Mesenteric fat pad (tissue), 1 donor: Measurements from ENCODE around the gene CPLX1. TPM values are rescaled to one million over a fixed set of nuclear protein-coding genes. Genes with fewer than 3 reads are reported as not detected.
"Not testable (repeated sequence)": the region's sequence is repeated elsewhere in the genome, so short reads cannot be mapped to it uniquely, and the experiment has no call there.

Source experiments
- DNase-seq: peaks from one replicate; pipeline ENCODE4 v3.0.0-alpha.2; 2020; ENCODE audit warnings: low spot score
- total RNA-seq: library from RNA; stranded (reverse); fragmentation: NEBNext Ultra II Directional; extraction: Animal tissue kit (Norgen Biotek cat#: 25700); gene quantifications from one replicate; pipeline ENCODE4 v1.2.1, GENCODE V29; 2021
- donor health status: DM: yes; HTN: yes; CAD: no.

The CPLX1 gene
- total RNA-seq, 1 donor from 2014 or later, result 3.0 TPM

DNA sequence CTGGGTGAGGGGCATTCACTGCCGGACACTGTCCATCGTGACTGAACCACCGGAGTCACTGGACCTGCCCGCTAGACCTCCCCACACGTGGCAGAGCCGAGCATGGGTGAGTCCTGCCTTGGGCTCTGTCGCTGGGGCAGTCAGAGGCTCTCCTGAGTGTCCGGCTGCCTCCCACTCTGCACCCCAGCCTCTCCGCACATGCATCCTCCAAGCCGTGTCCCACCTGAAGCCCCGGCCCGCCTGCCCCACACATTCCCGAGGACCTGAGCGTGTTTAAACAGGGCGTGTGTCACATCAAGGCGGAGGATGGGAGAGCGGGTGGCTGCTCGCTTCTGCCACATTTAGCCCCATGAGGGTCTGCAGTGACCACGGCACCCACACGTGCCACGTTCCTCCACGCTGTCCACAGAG, 4.7 kb downstream of the CPLX1 start:
- DNase-seq, result no peak

DNA sequence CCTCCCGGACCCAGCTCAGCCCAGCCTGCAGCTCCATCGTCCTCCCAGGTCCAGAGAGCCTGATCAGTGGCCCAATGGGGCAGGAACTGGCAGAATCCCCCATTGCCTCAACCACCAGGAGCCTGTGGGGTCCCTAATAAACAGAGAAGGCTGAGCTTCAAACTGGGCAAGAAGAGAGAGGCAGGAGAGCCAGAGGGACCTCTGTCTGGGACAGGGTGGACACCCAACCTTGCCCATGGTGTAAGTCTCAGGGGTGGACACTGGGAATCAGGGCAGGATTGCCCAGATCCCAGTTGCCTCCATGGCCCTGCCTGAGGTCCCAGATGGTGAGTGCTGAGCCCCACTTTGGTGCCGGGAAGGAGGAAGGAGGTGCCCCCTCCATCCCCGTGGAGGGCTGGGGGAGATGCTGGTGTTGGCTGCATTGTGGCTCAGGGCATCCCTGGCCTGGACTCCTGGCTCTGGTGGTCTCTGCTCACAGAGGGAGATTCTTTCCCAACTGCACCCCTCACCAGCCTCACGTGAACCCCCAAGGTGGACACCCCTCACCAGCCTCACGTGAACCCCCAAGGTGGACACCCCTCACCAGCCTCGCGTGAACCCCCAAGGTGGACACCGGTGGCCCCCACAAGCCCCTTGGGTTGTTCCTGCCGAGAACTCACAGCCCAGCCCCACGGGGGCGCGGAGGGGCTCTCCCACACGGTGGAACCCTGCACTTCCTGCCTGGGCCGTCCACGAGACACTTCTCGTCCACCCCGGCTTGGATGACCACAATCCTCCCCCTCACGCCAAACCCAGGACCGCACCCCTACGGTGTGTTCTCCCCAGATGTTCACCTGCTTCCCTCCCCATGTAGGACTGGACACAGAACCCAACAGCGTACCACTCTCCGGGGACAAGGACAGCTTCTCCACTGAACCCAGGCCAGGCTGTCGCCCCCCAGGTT, 5.4 kb downstream of the CPLX1 start:
- DNase-seq, result peak; percentile 78

DNA sequence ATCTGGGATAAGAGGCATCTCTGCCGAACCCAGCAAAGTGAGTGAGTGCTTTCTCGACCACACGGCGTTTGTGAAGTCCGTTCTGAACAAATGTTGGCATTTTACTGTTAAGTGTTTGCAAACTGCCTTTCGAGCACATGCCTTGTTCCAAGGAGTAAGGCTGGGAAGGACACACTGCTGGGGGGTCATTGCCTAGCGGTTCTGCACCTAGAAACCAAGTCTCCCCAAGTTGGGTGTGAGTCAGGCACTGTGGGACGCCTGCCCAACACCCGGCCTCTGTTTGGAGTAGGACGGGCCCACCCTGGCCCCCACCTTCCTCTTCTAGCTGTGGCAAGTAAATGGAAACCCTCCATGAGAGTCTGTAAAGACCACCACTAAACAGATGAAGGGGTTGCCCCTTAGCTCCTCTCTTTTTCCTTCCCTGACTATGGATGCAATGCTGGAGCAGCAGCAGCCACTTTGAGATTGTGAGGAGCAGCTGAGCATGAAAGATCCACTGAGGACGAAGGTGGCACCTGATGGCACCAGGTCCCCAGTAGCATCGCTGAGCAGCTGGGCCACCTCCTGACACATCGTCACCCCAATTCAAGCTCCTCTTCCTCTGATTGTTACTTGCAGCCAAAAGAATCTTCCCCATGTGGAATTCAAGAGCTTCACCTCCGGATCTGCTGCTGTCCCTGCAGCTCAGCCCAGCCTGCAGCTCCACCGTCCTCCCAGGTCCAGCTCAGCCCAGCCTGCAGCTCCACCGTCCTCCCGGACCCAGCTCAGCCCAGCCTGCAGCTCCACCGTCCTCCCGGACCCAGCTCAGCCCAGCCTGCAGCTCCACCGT, 6.3 kb downstream of the CPLX1 start:
- peak; percentile 37 for DNase-seq

DNA sequence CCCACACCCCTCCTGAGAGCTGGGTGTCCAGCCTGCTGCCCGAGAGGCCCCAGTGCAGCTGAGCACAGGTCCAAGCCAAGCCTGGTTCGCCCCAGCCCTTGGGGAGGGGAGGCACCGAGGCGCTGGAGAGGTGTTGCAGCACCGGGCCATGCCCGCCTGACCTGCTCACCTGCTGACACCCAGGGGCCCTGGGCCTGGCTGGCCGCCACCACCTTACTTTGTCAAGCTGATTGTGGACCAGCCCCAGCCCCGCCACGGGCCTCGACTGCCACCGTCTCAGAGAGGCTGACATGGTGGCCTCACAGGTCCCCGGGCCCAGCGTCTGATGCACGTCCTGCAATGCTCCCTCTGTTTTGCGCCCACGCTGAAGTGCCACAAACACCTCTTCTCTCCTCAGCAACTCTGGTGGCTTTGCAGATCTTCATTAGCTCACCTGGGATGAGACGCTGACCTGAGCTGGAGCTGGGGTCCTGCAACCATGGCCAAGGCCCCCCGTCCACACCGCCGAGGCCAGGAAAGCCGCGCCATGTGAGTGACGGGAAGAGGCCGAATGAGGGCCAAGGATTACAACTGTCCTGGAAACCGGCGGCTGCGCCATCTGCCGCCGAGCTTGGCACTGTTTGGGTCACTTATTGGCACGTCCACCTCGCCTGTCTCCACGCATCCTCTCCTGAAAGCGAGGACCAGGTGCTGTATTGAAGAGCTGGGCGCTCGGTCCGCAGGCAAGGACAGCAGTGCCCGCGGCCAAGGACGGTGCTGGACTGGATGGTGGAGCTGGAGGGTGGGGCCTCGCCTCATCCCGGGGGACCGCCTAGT, 7.6 kb downstream of the CPLX1 start:
- DNase-seq, result peak; percentile 89

DNA sequence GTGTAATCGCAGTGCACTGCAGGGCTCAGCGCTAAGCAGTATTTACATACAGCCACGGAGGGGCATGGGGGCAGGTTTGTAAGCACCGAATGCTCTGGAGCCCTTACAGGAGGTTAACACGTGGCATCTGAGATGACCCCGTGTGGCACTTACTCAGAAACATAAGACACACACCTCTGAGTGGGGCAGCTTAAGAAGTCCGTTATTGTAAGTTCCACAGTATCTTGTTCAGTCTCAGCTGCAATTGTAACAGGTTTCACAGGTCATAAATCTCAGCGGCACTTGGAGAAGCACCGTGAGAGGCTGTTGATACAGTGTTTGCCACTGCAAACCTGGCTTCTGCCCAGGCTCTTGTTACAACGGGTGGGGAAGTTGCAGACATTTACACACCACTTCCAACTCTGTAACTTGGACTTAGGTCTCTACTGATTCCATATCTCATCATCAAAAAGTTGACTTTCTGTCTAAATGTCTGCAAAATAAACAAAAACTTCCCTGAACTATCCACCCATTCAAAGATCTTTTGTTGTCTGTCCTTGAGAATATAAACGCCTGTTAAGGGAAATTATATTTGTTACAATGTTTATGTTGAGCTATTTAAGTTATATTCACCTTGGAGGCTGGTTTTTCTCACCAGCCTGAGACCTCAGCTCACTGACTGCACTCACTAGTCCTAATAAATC, 10.3 kb downstream of the CPLX1 start:
- no peak for DNase-seq

DNA sequence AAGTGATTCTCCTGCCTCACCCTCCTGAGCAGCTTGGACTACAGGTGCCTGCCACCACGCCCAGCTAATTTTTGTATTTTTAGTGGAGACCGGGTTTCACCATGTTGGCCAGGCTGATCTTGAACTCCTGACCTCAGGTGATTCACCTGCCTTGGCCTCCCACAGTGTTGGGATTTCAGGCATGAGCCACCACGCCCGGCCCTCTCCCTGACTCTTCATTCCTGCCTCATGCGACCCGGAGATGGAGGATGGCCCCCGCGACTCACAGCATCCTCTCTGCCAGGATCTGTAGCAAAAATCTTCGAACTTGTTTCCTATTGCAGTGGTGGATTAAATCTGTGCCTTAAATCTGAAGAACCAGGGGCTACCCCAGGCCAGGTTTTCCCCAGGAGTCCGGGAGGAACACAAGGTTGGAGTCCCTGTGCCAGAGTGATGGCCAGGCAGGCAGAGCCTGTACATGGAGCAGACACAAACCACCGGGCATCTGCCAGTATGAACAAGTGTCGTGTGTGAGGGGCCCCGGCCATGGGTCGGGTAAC, 11.5 kb downstream of the CPLX1 start:
- no peak for DNase-seq

DNA sequence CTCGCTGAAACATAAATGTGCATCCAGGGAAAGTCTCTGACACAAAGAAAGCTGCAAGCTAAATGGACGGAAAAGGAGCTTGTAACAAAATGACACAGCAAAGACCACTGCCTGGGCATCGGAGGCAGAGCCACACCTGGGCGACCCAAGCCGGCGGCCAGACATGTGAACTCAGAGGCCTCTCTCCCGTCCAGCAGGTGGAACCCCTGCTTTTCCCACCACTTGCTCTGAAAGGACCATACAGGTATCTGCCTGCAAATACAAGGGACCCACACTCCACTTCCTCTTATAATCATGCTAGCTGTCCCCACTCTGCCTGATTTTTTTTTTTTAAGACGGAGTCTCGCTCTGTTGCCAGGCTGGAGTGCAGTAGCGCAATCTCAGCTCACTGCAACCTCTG, 12.0 kb downstream of the CPLX1 start:
- no peak for DNase-seq

DNA sequence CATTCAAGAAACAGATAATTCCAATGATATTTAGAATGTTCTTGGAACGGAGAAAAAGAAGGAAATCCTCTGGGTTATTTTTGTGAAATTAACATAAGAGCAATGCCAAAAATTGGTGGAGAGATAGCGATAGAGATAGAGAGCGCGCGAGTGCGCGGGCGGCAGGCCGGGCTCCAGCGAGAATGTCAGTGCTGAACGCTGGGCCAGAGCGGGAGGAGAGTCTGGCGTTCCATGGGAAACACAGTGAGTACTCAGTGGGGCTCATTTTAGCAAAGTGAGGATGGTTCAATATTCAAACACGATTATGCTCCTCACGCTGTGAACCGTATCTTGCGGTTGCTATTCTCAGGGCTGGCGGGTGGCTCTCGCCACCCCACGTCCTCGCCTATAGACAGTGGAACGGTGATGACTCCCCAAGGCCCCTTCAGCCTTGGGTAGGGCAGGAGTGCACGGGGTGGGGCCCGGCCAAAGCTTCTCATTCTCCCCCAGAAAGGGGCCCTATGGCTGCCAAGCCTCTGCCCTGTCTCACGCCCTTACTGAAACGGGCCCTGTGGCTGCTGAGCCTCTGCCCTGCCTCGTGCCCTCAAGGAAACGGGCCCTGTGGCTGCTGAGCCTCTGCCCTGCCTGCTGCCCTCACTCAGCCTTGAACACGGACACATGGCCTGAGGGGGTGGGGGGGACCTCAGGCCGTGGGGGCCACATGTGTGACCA, 16.9 kb downstream of the CPLX1 start:
- no peak for DNase-seq

DNA sequence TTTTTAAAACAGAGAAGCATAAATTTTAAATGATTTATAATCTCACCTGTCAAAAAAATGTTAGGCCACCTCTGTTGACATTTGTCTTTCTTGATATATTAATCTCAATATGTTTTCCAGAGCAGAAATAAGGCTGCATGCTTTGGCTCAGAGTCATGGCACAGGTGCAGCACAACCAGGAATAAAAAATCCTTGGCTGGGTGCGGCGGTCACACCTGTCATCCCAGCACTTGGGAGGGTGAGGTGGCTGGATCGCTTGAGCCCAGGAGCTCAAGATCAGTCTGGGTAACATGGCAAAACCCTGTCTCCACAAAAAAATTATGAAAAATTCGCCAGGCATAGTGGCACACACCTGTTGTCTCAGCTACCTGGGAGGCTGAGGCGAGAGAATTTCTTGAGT, 18.1 kb downstream of the CPLX1 start:
- DNase-seq, result no peak

DNA sequence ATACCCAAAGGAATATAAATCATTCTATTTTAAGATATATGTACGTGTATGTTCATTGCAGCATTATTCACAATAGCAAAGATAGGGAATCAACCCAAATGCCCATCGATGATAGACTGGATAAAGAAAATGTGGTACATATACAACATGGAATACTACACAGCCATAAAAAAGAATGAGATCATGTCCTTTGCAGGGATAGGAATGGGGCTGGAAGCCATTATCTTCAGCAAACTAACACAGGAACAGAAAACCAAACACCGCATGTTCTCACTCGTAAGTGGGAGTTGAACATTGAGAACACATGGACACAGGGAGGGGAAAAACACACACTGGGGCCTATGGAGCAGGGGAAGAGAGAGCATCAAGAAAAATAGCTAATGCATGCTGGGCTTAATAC, 18.9 kb downstream of the CPLX1 start:
- not testable (repeated sequence) for DNase-seq

DNA sequence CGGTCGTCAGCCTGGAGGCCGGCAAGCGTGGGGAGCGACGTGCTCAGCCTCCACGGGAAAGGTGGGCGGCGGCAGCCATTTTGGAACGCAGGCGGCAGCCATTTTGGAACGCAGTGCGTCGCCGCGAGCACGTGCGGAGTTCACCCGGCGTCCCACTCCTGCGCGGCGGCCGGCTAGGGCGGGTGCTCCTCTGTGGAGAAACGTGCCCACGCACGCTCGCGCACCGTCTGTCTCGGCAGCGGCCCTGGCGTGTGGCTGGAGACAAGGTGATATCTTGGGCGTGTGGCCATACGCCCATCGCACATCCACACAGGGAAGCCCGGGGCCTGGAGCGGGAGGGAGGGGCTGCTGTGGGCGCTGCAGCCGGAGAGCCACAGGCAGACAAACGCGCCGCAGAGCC, 21.1 kb downstream of the CPLX1 start:
- no peak for DNase-seq

DNA sequence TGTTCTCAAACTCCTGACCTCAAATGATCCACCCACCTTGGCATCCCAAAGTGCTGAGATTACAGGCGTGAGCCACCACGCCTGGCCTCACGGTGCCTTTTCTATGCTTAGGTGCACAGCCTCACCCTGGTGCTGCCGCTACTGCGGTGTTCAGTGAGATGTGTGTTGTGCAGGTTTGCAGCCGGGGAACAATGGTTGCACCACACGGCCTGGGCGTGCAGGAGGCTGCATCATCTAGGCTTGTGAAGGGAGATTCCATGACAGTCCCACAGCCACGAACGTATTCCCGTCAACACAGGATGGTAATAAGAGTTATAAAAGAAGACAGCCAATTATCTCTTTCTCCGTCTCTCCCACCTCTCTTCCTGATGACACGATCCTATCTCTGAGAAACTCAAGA, 22.0 kb downstream of the CPLX1 start:
- no peak for DNase-seq

DNA sequence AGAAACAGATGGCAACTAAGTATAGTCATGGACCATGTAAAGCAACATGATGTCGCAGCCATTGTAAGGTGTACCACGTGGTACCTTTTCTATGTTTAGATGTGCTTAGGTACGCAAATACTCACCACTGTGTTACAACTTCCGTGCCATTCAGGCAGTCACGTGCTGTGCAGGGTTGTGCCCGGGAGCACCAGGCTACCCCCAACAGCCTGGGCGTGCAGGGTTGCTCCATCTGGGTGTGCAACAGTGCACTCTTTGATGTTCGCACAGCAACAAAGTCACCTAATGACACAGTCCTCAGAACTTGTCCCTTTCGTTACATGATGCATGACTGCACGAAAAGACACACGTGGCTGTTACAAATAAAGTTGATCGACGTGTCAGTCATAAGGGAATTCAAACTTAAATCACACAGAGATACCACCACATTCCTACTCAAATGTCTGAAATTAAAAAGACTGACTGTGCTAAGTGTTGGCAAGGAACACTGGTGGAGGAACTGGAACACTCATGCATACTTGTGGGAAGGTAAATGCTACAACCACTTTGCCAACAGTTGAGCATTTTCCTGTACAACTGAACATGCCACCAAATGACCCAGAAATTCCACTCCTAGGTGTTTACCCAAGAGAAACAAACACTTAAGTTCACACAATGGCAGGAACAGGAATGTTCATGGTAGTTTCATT, 24.3 kb downstream of the CPLX1 start:
- DNase-seq, result no peak

DNA sequence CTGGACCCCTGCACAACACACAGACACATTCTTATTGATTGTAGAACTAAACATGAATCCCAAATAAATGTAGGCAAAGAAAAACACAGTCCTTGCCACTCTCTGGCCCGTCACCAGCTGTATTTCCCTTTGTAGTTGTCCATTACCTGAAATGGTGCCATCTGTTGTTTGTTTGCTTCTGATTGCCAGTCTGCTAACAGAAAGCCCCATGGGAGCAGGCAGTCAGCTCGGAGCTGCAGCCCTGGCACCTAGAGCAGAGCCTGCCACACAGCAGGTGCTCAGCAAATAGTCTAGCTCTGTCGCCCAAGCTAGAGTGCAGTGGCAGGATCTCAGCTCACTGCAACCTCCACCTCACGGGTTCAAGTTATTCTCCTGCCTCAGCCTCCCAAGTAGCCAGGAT, 28.9 kb downstream of the CPLX1 start:
- DNase-seq, result no peak

DNA sequence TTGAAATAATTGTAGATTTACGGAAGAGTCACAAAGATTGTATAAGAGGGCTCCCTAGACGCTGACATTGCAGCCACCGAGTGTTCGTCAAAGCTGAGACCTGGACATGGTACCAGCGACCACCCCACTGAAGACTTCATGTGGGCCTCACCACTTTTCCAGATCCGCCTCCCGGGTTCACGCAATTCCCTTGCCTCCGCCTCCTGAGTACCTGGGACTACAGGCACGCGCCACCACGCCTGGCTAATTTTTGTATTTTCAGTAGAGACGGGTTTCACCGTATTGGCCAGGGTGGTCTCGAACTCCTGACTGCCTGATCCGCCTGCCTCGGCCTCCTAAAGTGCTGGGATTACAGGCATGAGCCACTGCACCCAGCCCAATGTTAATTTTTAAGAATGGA, 29.7 kb downstream of the CPLX1 start:
- DNase-seq, result no peak

DNA sequence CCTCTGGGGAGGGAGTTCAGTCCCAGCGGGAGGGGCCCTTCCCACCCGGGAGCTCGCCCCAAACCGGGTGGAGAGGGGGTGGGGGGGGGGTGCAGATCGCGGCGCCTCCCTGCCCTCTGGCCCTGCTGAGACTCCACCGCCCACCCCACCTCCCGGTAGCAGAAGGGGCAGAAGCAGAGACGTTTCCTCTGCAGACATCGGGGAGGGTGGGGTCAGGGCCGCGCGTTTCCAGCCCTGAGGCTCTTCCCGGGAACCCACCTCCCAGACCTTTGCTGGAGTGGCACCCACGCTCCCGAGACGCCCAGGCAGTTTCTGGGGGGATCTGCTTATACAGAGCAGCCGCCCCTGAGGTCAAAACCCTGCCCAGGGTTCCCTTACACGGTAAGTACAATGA, 30.2 kb downstream of the CPLX1 start:
- no peak for DNase-seq

DNA sequence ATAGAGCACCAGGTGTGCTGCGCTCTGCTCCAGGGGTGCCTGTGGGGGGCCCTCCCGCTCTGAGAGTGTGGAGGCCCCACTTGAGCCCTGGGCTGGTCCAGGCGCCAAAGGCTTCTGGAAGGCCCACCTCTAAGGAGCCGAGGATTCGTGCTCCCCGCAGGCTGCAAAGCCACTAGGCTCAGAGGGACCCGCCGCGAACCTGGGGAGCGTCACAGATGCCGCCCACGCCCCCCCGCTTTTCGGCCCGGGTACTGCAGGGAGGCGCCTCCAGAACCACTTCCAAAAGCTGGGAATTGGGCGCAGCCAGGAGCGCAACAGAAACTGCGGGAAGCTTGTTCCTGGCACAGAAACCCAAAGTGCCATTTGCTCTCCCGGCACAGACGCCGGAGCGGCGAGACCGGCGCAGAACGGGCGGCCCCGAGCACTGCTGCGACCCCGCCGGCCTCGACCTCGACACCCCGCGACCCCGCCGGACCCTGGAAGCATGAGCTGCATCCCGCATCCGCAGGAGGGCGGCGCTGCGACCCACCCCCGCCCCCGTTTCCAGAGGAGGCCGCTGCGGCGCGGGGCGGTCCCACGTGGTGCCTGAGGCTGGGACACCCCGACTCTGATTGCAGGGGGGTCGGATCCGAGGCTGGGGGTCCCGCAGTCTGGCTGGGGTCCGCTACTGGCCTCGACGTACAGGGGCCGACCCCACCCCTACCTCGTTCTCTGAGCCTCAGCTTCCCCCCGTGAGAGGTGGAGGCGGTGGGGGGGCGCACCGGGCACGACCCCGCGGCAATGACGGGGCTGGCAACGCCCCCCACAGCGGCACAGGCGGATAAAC, 30.8 kb downstream of the CPLX1 start:
- no peak for DNase-seq

DNA sequence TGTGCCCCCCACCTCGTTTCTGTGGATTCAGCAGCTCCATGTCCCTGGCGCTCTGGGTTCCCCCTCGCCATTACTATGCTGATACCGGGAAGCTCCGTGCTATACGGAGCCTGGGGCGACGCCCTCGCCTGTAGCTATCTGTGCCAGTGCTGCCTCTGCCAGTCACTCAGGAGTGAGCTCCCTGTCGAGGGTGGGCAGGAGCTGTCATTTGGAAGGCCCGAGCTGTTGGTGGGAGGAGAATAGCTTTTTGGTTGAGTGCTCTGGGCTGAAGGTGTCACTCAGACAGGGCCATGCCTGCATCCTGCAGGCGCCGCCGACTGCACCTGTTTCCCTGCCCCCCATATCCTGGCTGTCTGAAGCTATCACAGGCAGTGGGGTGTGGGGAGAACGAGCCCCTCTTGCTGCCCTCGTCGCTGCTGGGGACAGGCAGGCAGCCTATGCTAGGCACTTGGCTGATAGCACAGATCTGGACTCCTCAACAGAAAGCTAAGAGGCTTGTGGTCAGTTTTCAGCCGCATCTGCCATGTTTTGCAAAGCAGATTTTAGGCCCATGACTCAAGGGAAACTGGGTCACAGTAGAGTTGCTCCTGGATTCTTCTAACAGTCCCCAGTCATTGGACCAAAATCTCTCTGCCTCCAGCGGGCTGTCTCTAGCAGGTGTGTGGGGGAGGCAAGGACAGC, 31.8 kb downstream of the CPLX1 start:
- no peak for DNase-seq
